H1 (cell line): Measurements from ENCODE around the gene ANKS1A. TPM values are rescaled to one million over a fixed set of nuclear protein-coding genes. Genes with fewer than 3 reads are reported as not detected.

ENCODE experiments used
- CTCF ChIA-PET: fragments of 300-600 bp; sonication (Branson Sonifier 250); formaldehyde crosslinking; loops from one replicate; lab custom pipeline; 2021; ENCODE audit not compliant: partially characterized antibody; lab: Charles Lee
- POLR2A ChIA-PET: fragments of 300-600 bp; sonication (Branson Sonifier 250); formaldehyde crosslinking; loops from one replicate; lab custom pipeline; 2021; ENCODE audit warnings: inconsistent platforms; ENCODE audit not compliant: partially characterized antibody; lab: Charles Lee
- DNase-seq, 2 experiments: peaks; one replicate each; pipeline versions ENCODE4 v3.0.0 to v3.0.0-alpha.2; 2010 to 2022; ENCODE audit warnings: low spot score in 2 of 2, low read depth in 1 of 2, mixed read lengths in 1 of 2
- FAIRE-seq: peaks from 2 replicates; lab custom pipeline; 2011; peaks lifted over from hg19 to GRCh38; lab: Jason Lieb, UNC
- H2AFZ ChIP-seq: 2 replicates; pipeline ENCODE4 v1.8.1; 2012; ENCODE audit warnings: low read length, inconsistent platforms
- H2AK5ac ChIP-seq: 2 replicates; pipeline ENCODE4 v1.6.1; 2013; ENCODE audit warnings: low read depth, low read length
- H2BK120ac ChIP-seq: replicated peaks from 2 replicates; pipeline ENCODE3; 2013; ENCODE audit warnings: low read depth, low read length, inconsistent platforms
- H2BK12ac ChIP-seq: 2 replicates; pipeline ENCODE4 v1.6.1; 2013; ENCODE audit warnings: low read depth, low read length
- H2BK15ac ChIP-seq: 2 replicates; pipeline ENCODE4 v1.6.1; 2013; ENCODE audit warnings: low read length
- H2BK20ac ChIP-seq: 2 replicates; pipeline ENCODE4 v1.6.1; 2013; ENCODE audit warnings: low read length
- H2BK5ac ChIP-seq: 2 replicates; pipeline ENCODE4 v1.6.1; 2013; ENCODE audit warnings: low read depth, low read length
- H3K14ac ChIP-seq: 2 replicates; pipeline ENCODE4 v1.6.1; 2013; ENCODE audit warnings: inconsistent platforms; ENCODE audit not compliant: insufficient read length
- H3K18ac ChIP-seq: 2 replicates; pipeline ENCODE4 v1.6.1; 2013; ENCODE audit warnings: low read length; ENCODE audit errors: extremely low read depth
- H3K23ac ChIP-seq: 2 replicates; pipeline ENCODE4 v1.6.1; 2013; ENCODE audit warnings: inconsistent platforms; ENCODE audit not compliant: insufficient read length
- H3K23me2 ChIP-seq: 2 replicates; pipeline ENCODE4 v1.6.1; 2013; ENCODE audit warnings: low read depth, low read length
- H3K27ac ChIP-seq: 2 replicates; pipeline ENCODE4 v1.6.1; 2011; ENCODE audit warnings: low read depth, low read length, inconsistent platforms
- H3K27me3 ChIP-seq, 4 experiments: replicated peaks in 1 of 4; 1 replicate in 1 of 4; 2 replicates in 3 of 4; pipeline versions ENCODE4 v1.6.1 to v1.8.1; 2011 to 2013; ENCODE audit warnings: low read length in 3 of 4, mild to moderate bottlenecking in 3 of 4, inconsistent platforms in 2 of 4, mixed read lengths in 2 of 4, moderate library complexity in 1 of 4; ENCODE audit not compliant: control insufficient read depth in 3 of 4, insufficient read depth in 3 of 4; ENCODE audit errors: extremely low read depth in 1 of 4
- H3K36me3 ChIP-seq, 4 experiments: 2 replicates each; pipeline versions ENCODE4 v1.6.1 to v1.8.1; 2011 to 2013; ENCODE audit warnings: mild to moderate bottlenecking in 4 of 4, low read length in 3 of 4, moderate library complexity in 2 of 4, control low read depth in 1 of 4, inconsistent platforms in 1 of 4; ENCODE audit not compliant: insufficient read depth in 4 of 4, control insufficient read depth in 2 of 4
- H3K4ac ChIP-seq: replicated peaks from 2 replicates; pipeline ENCODE3; 2013; ENCODE audit warnings: low read length, low read depth, mixed read lengths, inconsistent platforms; ENCODE audit not compliant: insufficient read length
- H3K4me1 ChIP-seq, 4 experiments: replicated peaks in 1 of 4; 1 replicate in 1 of 4; 2 replicates in 3 of 4; pipeline versions ENCODE4 v1.6.1 to v1.8.1; 2011 to 2013; ENCODE audit warnings: low read length in 3 of 4, inconsistent platforms in 2 of 4, mixed read lengths in 1 of 4; ENCODE audit not compliant: insufficient read depth in 4 of 4, control insufficient read depth in 3 of 4
- H3K4me2 ChIP-seq, 2 experiments: 2 replicates each; pipeline versions ENCODE4 v1.6.1 to v1.8.1; 2011 to 2013; ENCODE audit warnings: low read depth in 2 of 2, low read length in 2 of 2, control low read depth in 1 of 2, inconsistent platforms in 1 of 2, mild to moderate bottlenecking in 1 of 2; ENCODE audit not compliant: insufficient read depth in 1 of 2
- H3K4me3 ChIP-seq, 4 experiments: fragments of 200-600, 300-600 bp in 1 of 4; sonication (generic), shearing (Covaris generic), sonication (Bioruptor Twin) in 1 of 4; 2 replicates each; pipeline versions ENCODE4 v1.5.1 to v1.8.1; 2011 to 2016; ENCODE audit warnings: low read length in 4 of 4, low read depth in 3 of 4, control low read depth in 2 of 4, inconsistent platforms in 2 of 4, mild to moderate bottlenecking in 2 of 4, mixed read lengths in 1 of 4, moderate library complexity in 1 of 4; ENCODE audit not compliant: insufficient read depth in 2 of 4; ENCODE audit errors: extremely low read depth in 1 of 4
- H3K56ac ChIP-seq: replicated peaks from 2 replicates; pipeline ENCODE3; 2013; ENCODE audit warnings: low read depth, mild to moderate bottlenecking, mixed read lengths, low read length, inconsistent platforms; ENCODE audit not compliant: insufficient read length
- H3K79me1 ChIP-seq: 2 replicates; pipeline ENCODE4 v1.6.1; 2013; ENCODE audit warnings: low read depth, low read length, control low read depth
- H3K79me2 ChIP-seq, 2 experiments: 2 replicates each; pipeline versions ENCODE4 v1.6.1 to v1.8.1; 2012 to 2013; ENCODE audit warnings: low read length in 2 of 2, mild to moderate bottlenecking in 2 of 2, inconsistent platforms in 1 of 2; ENCODE audit not compliant: insufficient read depth in 2 of 2, control insufficient read depth in 1 of 2
- H3K9ac ChIP-seq, 4 experiments: replicated peaks in 1 of 4; 1 replicate in 1 of 4; 2 replicates in 3 of 4; pipeline versions ENCODE4 v1.6.1 to v1.8.1; 2011 to 2013; ENCODE audit warnings: low read depth in 3 of 4, low read length in 3 of 4, control low read depth in 2 of 4, mild to moderate bottlenecking in 2 of 4, moderate library complexity in 2 of 4, inconsistent platforms in 1 of 4; ENCODE audit errors: extremely low read depth in 1 of 4
- H3K9me3 ChIP-seq, 2 experiments: 2 replicates each; pipeline versions ENCODE4 v1.6.1 to v1.8.1; 2012 to 2013; ENCODE audit warnings: mild to moderate bottlenecking in 2 of 2, moderate library complexity in 2 of 2, control low read depth in 1 of 2, inconsistent platforms in 1 of 2, low read depth in 1 of 2, low read length in 1 of 2, mixed read lengths in 1 of 2; ENCODE audit not compliant: insufficient read depth in 2 of 2
- H4K20me1 ChIP-seq, 2 experiments: replicated peaks in 1 of 2; 2 replicates each; pipeline versions ENCODE3 to v1.8.1; 2011 to 2013; ENCODE audit warnings: inconsistent platforms in 2 of 2, low read length in 2 of 2, mild to moderate bottlenecking in 1 of 2; ENCODE audit not compliant: insufficient read depth in 2 of 2, control insufficient read depth in 1 of 2
- H4K5ac ChIP-seq: 2 replicates; pipeline ENCODE4 v1.6.1; 2013; ENCODE audit warnings: low read length, low read depth, mixed read lengths, inconsistent platforms; ENCODE audit not compliant: insufficient read length
- H4K8ac ChIP-seq: 2 replicates; pipeline ENCODE4 v1.8.0; 2013; ENCODE audit warnings: mild to moderate bottlenecking, moderate library complexity, low read length, inconsistent platforms; ENCODE audit not compliant: insufficient read depth; ENCODE audit errors: extremely low read depth
- H4K91ac ChIP-seq: replicated peaks from 2 replicates; pipeline ENCODE3; 2013; ENCODE audit warnings: low read length, mixed read lengths, inconsistent platforms; ENCODE audit not compliant: insufficient read length
- CBX5 ChIP-seq: fragments of 300-800, 300-1000 bp; sonication (generic); IDR thresholded peaks from 2 replicates; pipeline ENCODE4 v1.7.1; 2016; ENCODE audit warnings: antibody characterized with exemption, low read length, low read depth
- EZH2 ChIP-seq: fragments of 200-600 bp; sonication (generic); IDR thresholded peaks from 2 replicates; pipeline ENCODE4 v1.7.1; 2012; ENCODE audit warnings: low read depth, mild to moderate bottlenecking, moderate library complexity, low read length, inconsistent platforms; ENCODE audit not compliant: severe bottlenecking
- MAX ChIP-seq: IDR thresholded peaks from 2 replicates; pipeline ENCODE4 v1.6.1; 2012; ENCODE audit warnings: inconsistent platforms
- RNF2 ChIP-seq: fragments of 200-900, 300-1000 bp; sonication (generic); IDR thresholded peaks from 2 replicates; pipeline ENCODE4 v1.7.1; 2016; ENCODE audit warnings: borderline replicate concordance, low read depth, mild to moderate bottlenecking, antibody characterized with exemption, low read length; ENCODE audit not compliant: poor library complexity, severe bottlenecking; ENCODE audit errors: missing control alignments
- WGBS, 2 experiments: shearing (Covaris generic) in 1 of 2; methylation state at CpG; one replicate each; pipeline versions ENCODE4 v1.1.6 to v1.1.7; 2013 to 2015; ENCODE audit warnings: low lambda C conversion rate in 2 of 2, mixed read lengths in 2 of 2, inconsistent platforms in 1 of 2, low coverage in 1 of 2, missing lambda C conversion rate in 1 of 2; ENCODE audit not compliant: insufficient replicate concordance in 2 of 2, insufficient coverage in 1 of 2, insufficient read length in 1 of 2; ENCODE audit errors: extremely low coverage in 1 of 2, missing lambda C conversion rate in 1 of 2; 5-methylcytosine and 5-hydroxymethylcytosine counted together
- polyA plus RNA-seq, 7 experiments: library from polyadenylated mRNA; depleted of rRNA in 3 of 7; stranded (reverse) in 5 of 7; unstranded in 2 of 7; fragments of >200 nt in 5 of 7; fragments of 200-250 nt in 2 of 7; gene quantifications; 1 replicate in 5 of 7; 2 replicates in 1 of 7; 4 replicates in 1 of 7; pipeline versions ENCODE4 v1.2.1 to v1.2.3, GENCODE V29; 2011 to 2013; ENCODE audit warnings: missing spikeins in 2 of 7, mixed read lengths in 2 of 7
- total RNA-seq: library from RNA; stranded (reverse); fragmentation: NEBNext Ultra II Directional; extraction: Animal tissue kit (Norgen Biotek cat#: 25700); gene quantifications from 2 replicates; pipeline ENCODE4 v1.2.1, GENCODE V29; 2021

ANKS1A gene
- total and polyA plus RNA-seq, 2 of the 8 experiments (the other 6 are each of a cell fraction or from before 2014, with no cell fraction given) = 9.8 to 30.9 TPM

GRCh38 chr6:35011096-35012041 is 122.3 kb downstream of the ANKS1A start:
- H3K27ac ChIP-seq = no peak overlapping the region
- WGBS, 2 experiments = 65% methylated on average over 4 of the region's 4 CpGs; no CpG with 5 or more reads in 1 of the 2 experiments

More at GRCh38 chr6:35011096-35012041, 122.3 kb downstream of the ANKS1A start:
- TF ChIP-seq EZH2 (no peak), CBX5 (no peak), RNF2 (no peak), MAX (no peak)
- Histone ChIP-seq H3K56ac (no peak overlapping the region), H2BK5ac (no peak overlapping the region), H2BK15ac (no peak overlapping the region), H4K8ac (no peak overlapping the region), H3K4me3 (no peak overlapping the region), H4K91ac (no peak overlapping the region), H2AK5ac (no peak overlapping the region), H2AFZ (no peak overlapping the region), H3K4ac (no peak overlapping the region), H3K4me2 (no peak overlapping the region), H3K79me1 (no peaks in the 10 kb centered on the region), H3K23me2 (no peaks in the 10 kb centered on the region), H3K36me3 (no peaks in the 10 kb centered on the region; a peak in 1 of 8 replicates), H3K9ac (no peak overlapping the region), H3K23ac (no peak overlapping the region), H3K18ac (no peak overlapping the region), H3K4me1 (peaks cover 0 to 6% (median 0%) of the 10 kb centered on the region in 4 experiments; a peak in 2 of 7 replicates), H4K5ac (no peak overlapping the region), H2BK120ac (no peak overlapping the region), H3K14ac (no peak overlapping the region), H3K9me3 (no peaks in the 10 kb centered on the region), H3K79me2 (no peaks in the 10 kb centered on the region), H2BK20ac (no peak overlapping the region), H4K20me1 (no peaks in the 10 kb centered on the region), H2BK12ac (no peak overlapping the region), H3K27me3 (no peaks in the 10 kb centered on the region)
- DNase-seq = no peak
- FAIRE-seq = no peak
- POLR2A ChIA-PET = interaction anchor here (0.6 to 1.9 kb wide), 3 partner anchors 9 to 86 kb away, joined by 3 to 7 read pairs (median 5); no protein-coding TSS in a partner anchor
- CTCF ChIA-PET = interaction anchor here (0.8 to 3.5 kb wide), 12 partner anchors 11 to 230 kb away, joined by 3 to 20 read pairs (median 4); no protein-coding TSS in a partner anchor
